Trophoblast cell (in vitro differentiated cells and primary cell): ENCODE results near the gene HABP2.

Source experiments
- DNase-seq, 2 donors: peaks; one replicate each; pipeline ENCODE4 v3.0.0-alpha.2; 2016
- H2AFZ ChIP-seq: 2 replicates; pipeline ENCODE4 v1.6.1; 2013; ENCODE audit warnings: low read length, moderate library complexity, mild to moderate bottlenecking; ENCODE audit not compliant: insufficient read depth, poor library complexity
- H2AK5ac ChIP-seq: 2 replicates; pipeline ENCODE4 v1.6.1; 2013; ENCODE audit warnings: mild to moderate bottlenecking, low read length
- H2BK120ac ChIP-seq: 2 replicates; pipeline ENCODE4 v1.6.1; 2013; ENCODE audit warnings: low read length, mild to moderate bottlenecking, moderate library complexity; ENCODE audit not compliant: insufficient read depth, poor library complexity
- H2BK12ac ChIP-seq: 2 replicates; pipeline ENCODE4 v1.6.1; 2013; ENCODE audit warnings: mild to moderate bottlenecking, low read length, moderate library complexity
- H2BK5ac ChIP-seq: 2 replicates; pipeline ENCODE4 v1.6.1; 2013; ENCODE audit warnings: low read length, low read depth, moderate library complexity, mild to moderate bottlenecking; ENCODE audit not compliant: poor library complexity
- H3K14ac ChIP-seq: 2 replicates; pipeline ENCODE4 v1.6.1; 2013; ENCODE audit warnings: mild to moderate bottlenecking, low read length
- H3K18ac ChIP-seq: 2 replicates; pipeline ENCODE4 v1.6.1; 2013; ENCODE audit warnings: mild to moderate bottlenecking, low read length
- H3K23ac ChIP-seq: 2 replicates; pipeline ENCODE4 v1.6.1; 2013; ENCODE audit warnings: low read length
- H3K27ac ChIP-seq: 2 replicates; pipeline ENCODE4 v1.5.1; 2013; ENCODE audit warnings: low read depth, mild to moderate bottlenecking, inconsistent platforms, low read length, moderate library complexity
- H3K27me3 ChIP-seq: 2 replicates; pipeline ENCODE4 v1.6.1; 2013; ENCODE audit warnings: inconsistent platforms, mild to moderate bottlenecking, low read length, moderate library complexity; ENCODE audit not compliant: insufficient read depth
- H3K36me3 ChIP-seq, 2 experiments: 1 replicate in 1 of 2; 2 replicates in 1 of 2; pipeline ENCODE4 v1.6.1; 2013; ENCODE audit warnings: low read length in 2 of 2, mild to moderate bottlenecking in 2 of 2, moderate library complexity in 1 of 2; ENCODE audit not compliant: insufficient read depth in 2 of 2, control insufficient read depth in 1 of 2
- H3K4ac ChIP-seq: 2 replicates; pipeline ENCODE4 v1.6.1; 2013; ENCODE audit warnings: low read depth, mild to moderate bottlenecking, low read length, moderate library complexity
- H3K4me1 ChIP-seq, 2 experiments: 1 replicate in 1 of 2; 2 replicates in 1 of 2; pipeline ENCODE4 v1.6.1; 2013; ENCODE audit warnings: low read length in 2 of 2, mild to moderate bottlenecking in 2 of 2, moderate library complexity in 1 of 2; ENCODE audit not compliant: insufficient read depth in 2 of 2, control insufficient read depth in 1 of 2
- H3K4me2 ChIP-seq: 2 replicates; pipeline ENCODE4 v1.6.1; 2013; ENCODE audit warnings: inconsistent platforms, mild to moderate bottlenecking, low read length, moderate library complexity
- H3K4me3 ChIP-seq: 2 replicates; pipeline ENCODE4 v1.5.1; 2013; ENCODE audit warnings: mild to moderate bottlenecking, low read depth, low read length, inconsistent platforms
- H3K79me1 ChIP-seq: one replicate; pipeline ENCODE4 v1.6.1; 2013; ENCODE audit warnings: low read length
- H3K79me2 ChIP-seq: 2 replicates; pipeline ENCODE4 v1.6.1; 2013; ENCODE audit warnings: low read length, mild to moderate bottlenecking; ENCODE audit not compliant: control insufficient read depth, insufficient read depth, poor library complexity
- H3K9ac ChIP-seq: 2 replicates; pipeline ENCODE4 v1.6.1; 2013; ENCODE audit warnings: mild to moderate bottlenecking, low read length
- H3K9me3 ChIP-seq: 2 replicates; pipeline ENCODE4 v1.6.1; 2013; ENCODE audit warnings: low read depth, mild to moderate bottlenecking, control low read depth, inconsistent platforms, low read length; ENCODE audit not compliant: insufficient read depth
- H4K12ac ChIP-seq: 2 replicates; pipeline ENCODE4 v1.6.1; 2013; ENCODE audit warnings: low read depth, mild to moderate bottlenecking, low read length, moderate library complexity
- H4K8ac ChIP-seq: 2 replicates; pipeline ENCODE4 v1.6.1; 2013; ENCODE audit warnings: low read depth, mild to moderate bottlenecking, low read length, moderate library complexity
- H4K91ac ChIP-seq: one replicate; pipeline ENCODE4 v1.6.1; 2013; ENCODE audit warnings: low read depth, mild to moderate bottlenecking, low read length, moderate library complexity
- WGBS: extraction: QIAGEN DNeasy Blood & Tissue Kit; methylation state at CpG from one replicate; pipeline ENCODE4 v1.1.7; 2013; ENCODE audit warnings: missing lambda C conversion rate; ENCODE audit not compliant: insufficient read length, insufficient coverage; ENCODE audit errors: extremely low coverage; 5-methylcytosine and 5-hydroxymethylcytosine counted together

The HABP2 gene

DNA sequence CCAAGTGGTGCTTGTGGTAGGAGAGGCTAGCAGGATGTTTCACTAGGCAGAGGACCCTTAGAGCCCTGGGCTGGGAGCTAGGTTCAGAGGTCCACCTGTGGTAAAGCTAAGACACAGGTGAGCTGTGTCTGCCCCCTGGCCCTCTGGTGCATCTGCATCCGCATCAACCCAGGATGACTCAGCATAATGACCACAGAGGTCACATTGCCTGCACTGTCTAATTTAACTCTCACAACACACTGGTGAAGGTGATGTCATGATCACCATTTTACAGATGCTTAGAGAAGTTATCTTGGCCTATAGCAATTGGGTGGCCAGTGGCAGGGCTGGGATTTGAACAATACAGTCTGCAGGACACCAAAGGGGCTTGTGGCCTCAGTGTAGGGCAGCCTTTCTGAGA, 33.1 kb downstream of the HABP2 start:
- Histone ChIP-seq H4K8ac (no peak overlapping the region), H2AK5ac (no peak overlapping the region), H3K14ac (no peak overlapping the region), H4K12ac (no peak overlapping the region), H3K4me1 (no peaks in the 10 kb centered on the region), H3K4me2 (no peak overlapping the region), H3K27ac (no peak overlapping the region), H3K27me3 (no peaks in the 10 kb centered on the region), H3K79me1 (no peaks in the 10 kb centered on the region), H2BK120ac (no peak overlapping the region), H4K91ac (no peak overlapping the region), H3K36me3 (no peaks in the 10 kb centered on the region), H3K79me2 (no peaks in the 10 kb centered on the region), H3K4me3 (no peak overlapping the region), H2BK12ac (no peak overlapping the region), H2BK5ac (no peak overlapping the region), H3K9me3 (no peaks in the 10 kb centered on the region), H3K18ac (no peak overlapping the region), H2AFZ (no peak overlapping the region), H3K23ac (no peak overlapping the region), H3K4ac (no peak overlapping the region), H3K9ac (no peak overlapping the region)
- DNase-seq: no peak
- WGBS: no CpG with 5 or more reads among the region's 1 CpG

GRCh38 chr10:113589201-113589770, 36.4 kb downstream of the HABP2 start:
- Histone ChIP-seq H4K91ac (no peak overlapping the region), H3K79me1 (no peaks in the 10 kb centered on the region), H3K4me3 (no peak overlapping the region), H2BK120ac (no peak overlapping the region), H3K9me3 (no peaks in the 10 kb centered on the region), H3K4me2 (no peak overlapping the region), H3K27ac (no peak overlapping the region), H2BK5ac (no peak overlapping the region), H2AFZ (no peak overlapping the region), H3K9ac (no peak overlapping the region), H3K14ac (no peak overlapping the region), H3K4me1 (no peaks in the 10 kb centered on the region), H3K23ac (no peak overlapping the region), H4K12ac (no peak overlapping the region), H3K27me3 (no peaks in the 10 kb centered on the region), H3K36me3 (no peaks in the 10 kb centered on the region), H2BK12ac (no peak overlapping the region), H2AK5ac (no peak overlapping the region), H4K8ac (no peak overlapping the region), H3K4ac (no peak overlapping the region), H3K79me2 (no peaks in the 10 kb centered on the region), H3K18ac (no peak overlapping the region)
- no peak for DNase-seq
- no CpG with 5 or more reads among the region's 13 CpGs for WGBS

- no peak overlapping the region for H2AK5ac ChIP-seq
- no peak overlapping the region for H2BK120ac ChIP-seq
- no peak overlapping the region for H2AFZ ChIP-seq
- H3K18ac ChIP-seq: no peak overlapping the region
- no peak overlapping the region for H3K4ac ChIP-seq
- H3K27me3 ChIP-seq: no peaks in the 10 kb centered on the region
- WGBS: no CpG with 5 or more reads among the region's 12 CpGs
- H3K79me2 ChIP-seq: no peaks in the 10 kb centered on the region
- H3K9ac ChIP-seq: no peak overlapping the region
- no peak overlapping the region for H3K4me3 ChIP-seq
- H3K79me1 ChIP-seq: no peaks in the 10 kb centered on the region
- H3K14ac ChIP-seq: no peak overlapping the region
- H3K9me3 ChIP-seq: no peaks in the 10 kb centered on the region
- no peak overlapping the region for H2BK5ac ChIP-seq
- H3K4me2 ChIP-seq: no peak overlapping the region
- no peak for DNase-seq
- H3K27ac ChIP-seq: no peak overlapping the region
- no peak overlapping the region for H3K23ac ChIP-seq
- no peaks in the 10 kb centered on the region for H3K36me3 ChIP-seq
- no peak overlapping the region for H4K8ac ChIP-seq
- H3K4me1 ChIP-seq: no peaks in the 10 kb centered on the region
- no peak overlapping the region for H4K12ac ChIP-seq
- H2BK12ac ChIP-seq: no peak overlapping the region
- no peak overlapping the region for H4K91ac ChIP-seq
Measured at GRCh38 chr10:113590581-113590980, 37.7 kb downstream of the HABP2 start.

GRCh38 chr10:113592380-113592779, 39.5 kb downstream of the HABP2 start:
- DNase-seq: no peak
- Histone ChIP-seq H3K79me2 (no peaks in the 10 kb centered on the region), H3K4me3 (no peak overlapping the region), H2BK12ac (no peak overlapping the region), H3K9ac (no peak overlapping the region), H3K79me1 (no peaks in the 10 kb centered on the region), H4K91ac (no peak overlapping the region), H2BK5ac (no peak overlapping the region), H4K12ac (no peak overlapping the region), H2AK5ac (no peak overlapping the region), H3K9me3 (no peaks in the 10 kb centered on the region), H3K4me2 (no peak overlapping the region), H2AFZ (no peak overlapping the region), H3K14ac (no peak overlapping the region), H4K8ac (no peak overlapping the region), H3K27ac (no peak overlapping the region), H2BK120ac (no peak overlapping the region), H3K4ac (no peak overlapping the region), H3K4me1 (no peaks in the 10 kb centered on the region), H3K27me3 (no peaks in the 10 kb centered on the region), H3K18ac (no peak overlapping the region), H3K23ac (no peak overlapping the region), H3K36me3 (no peaks in the 10 kb centered on the region)
- WGBS: no CpG with 5 or more reads among the region's 8 CpGs
